Dermis microvascular lymphatic vessel endothelial cell (primary cell): ENCODE data around the gene GRIN3B. TPM values are rescaled to one million over a fixed set of nuclear protein-coding genes. Genes with fewer than 3 reads are reported as not detected.
"Not testable (repeated sequence)": the region's sequence is repeated elsewhere in the genome, so short reads cannot be mapped to it uniquely, and the experiment has no call there.

Experiments used
- DNase-seq, 2 donors: peaks; one replicate each; pipeline versions ENCODE4 v3.0.0 to v3.0.0-alpha.2; 2010; ENCODE audit warnings: low read depth in 2 of 2
- total RNA-seq: library from RNA; depleted of rRNA; stranded (reverse); fragments of >200 nt; gene quantifications from 2 replicates; pipeline ENCODE4 v1.2.1, GENCODE V29; 2014

GRIN3B gene
- total RNA-seq: 0.25 and 0.26 TPM in 2 replicates

- peak in 1 of 2 donors; percentile 60 for DNase-seq
Observed at GRCh38 chr19:1000095-1000494, at the start of gene GRIN3B. Gene GRIN3B (plus strand): TSS chr19:1000419. CDS start chr19:1000438, 19 bp downstream.

- no peak for DNase-seq
Observed at GRCh38 chr19:952049-952679, 48.1 kb upstream of the GRIN3B start.

- no peak for DNase-seq
Observed at GRCh38 chr19:952680-953444, 47.4 kb upstream of the GRIN3B start.

- no peak for DNase-seq
Observed at GRCh38 chr19:953445-954271, 46.6 kb upstream of the GRIN3B start.

- DNase-seq: no peak
Observed at GRCh38 chr19:954272-954671, 45.9 kb upstream of the GRIN3B start.

GRCh38 chr19:954672-955494 lies 45.3 kb upstream of the GRIN3B start:
- DNase-seq: no peak

GRCh38 chr19:955803-956765 lies 44.1 kb upstream of the GRIN3B start:
- DNase-seq: no peak

- DNase-seq: no peak
Observed at GRCh38 chr19:956766-957440, 43.3 kb upstream of the GRIN3B start.

- not testable (repeated sequence) for DNase-seq
Observed at GRCh38 chr19:957578-957977, 42.6 kb upstream of the GRIN3B start.

GRCh38 chr19:958967-959855 lies 41.0 kb upstream of the GRIN3B start:
- DNase-seq: no peak

GRCh38 chr19:960020-960419 lies 40.2 kb upstream of the GRIN3B start:
- DNase-seq: no peak

- DNase-seq: no peak
Observed at GRCh38 chr19:960601-960938, 39.6 kb upstream of the GRIN3B start.

GRCh38 chr19:961866-962620 lies 38.2 kb upstream of the GRIN3B start:
- no peak for DNase-seq

- DNase-seq: no peak
Observed at GRCh38 chr19:962683-963400, 37.4 kb upstream of the GRIN3B start.

- no peak for DNase-seq
Observed at GRCh38 chr19:963486-963951, 36.7 kb upstream of the GRIN3B start.

GRCh38 chr19:964116-964520 lies 36.1 kb upstream of the GRIN3B start:
- DNase-seq: no peak
